Peyer's patch (tissue), 4 donors: ENCODE results near the gene GTF3C1. TPM values are rescaled to one million over a fixed set of nuclear protein-coding genes. Genes with fewer than 3 reads are reported as not detected.

Experiments used
- DNase-seq, 3 donors: peaks; one replicate each; pipeline ENCODE4 v3.0.0-alpha.2; 2017 to 2019
- H3K27ac ChIP-seq, 4 donors: fragments of 200-600 bp; sonication (generic); one replicate each; pipeline ENCODE4 v1.5.1; 2016 to 2019
- H3K27me3 ChIP-seq, 2 donors: fragments of 200-600 bp; sonication (generic); one replicate each; pipeline ENCODE4 v1.5.1; 2019
- H3K36me3 ChIP-seq, 3 donors: fragments of 200-600 bp; sonication (generic); one replicate each; pipeline ENCODE4 v1.5.1; 2016 to 2019
- H3K4me1 ChIP-seq, 4 donors: fragments of 200-600 bp; sonication (generic); one replicate each; pipeline ENCODE4 v1.5.1; 2016 to 2019
- H3K4me3 ChIP-seq, 4 donors: fragments of 200-600 bp; sonication (generic); 1 replicate in 3 of 4; 2 replicates in 1 of 4; pipeline ENCODE4 v1.5.1; 2016 to 2019; ENCODE audit warnings: mild to moderate bottlenecking in 1 of 4
- H3K9me3 ChIP-seq, 4 donors: fragments of 200-600 bp; sonication (generic); one replicate each; pipeline ENCODE4 v1.5.1; 2016 to 2019; ENCODE audit warnings: mild to moderate bottlenecking in 1 of 4
- CTCF ChIP-seq, 6 experiments: fragments of 450-650 bp in 4 of 6; fragments of 200-600 bp in 2 of 6; sonication (generic) in 1 of 6; IDR thresholded peaks; one replicate each; pipeline ENCODE4 v1.5.1; 2017 to 2019; ENCODE audit warnings: antibody characterized with exemption in 6 of 6, mild to moderate bottlenecking in 3 of 6, moderate library complexity in 1 of 6
- POLR2A ChIP-seq, 2 donors: fragments of 450-650 bp; IDR thresholded peaks; one replicate each; pipeline ENCODE4 v1.5.1; 2017; ENCODE audit warnings: antibody characterized with exemption in 2 of 2, mild to moderate bottlenecking in 2 of 2, moderate library complexity in 2 of 2
- total RNA-seq, 4 donors: library from RNA; depleted of rRNA; stranded (reverse); fragments of >200 nt; gene quantifications; one replicate each; pipeline ENCODE4 v1.1.0, GENCODE V29; 2016

GTF3C1 gene
- total RNA-seq, 4 donors from 2014 or later: 49.6 to 80.1 (median 73.0) TPM

- no peaks in the 10 kb centered on the region for H3K27me3 ChIP-seq
- no peaks in the 10 kb centered on the region for H3K36me3 ChIP-seq
- no peaks in the 10 kb centered on the region for H3K4me1 ChIP-seq
- no peak overlapping the region for H3K27ac ChIP-seq
- H3K4me3 ChIP-seq: no peak overlapping the region
- TF ChIP-seq CTCF (IDR thresholded peaks at IDR 0.05) (no peak), POLR2A (IDR thresholded peaks at IDR 0.05) (no peak)
- no peak for DNase-seq
- H3K9me3 ChIP-seq: no peaks in the 10 kb centered on the region
Observed at GRCh38 chr16:27595993-27596392, 46.3 kb upstream of the GTF3C1 start.

GRCh38 chr16:27595475-27595874 lies 45.8 kb upstream of the GTF3C1 start:
- TF ChIP-seq POLR2A (IDR thresholded peaks at IDR 0.05) (no peak), CTCF (IDR thresholded peaks at IDR 0.05) (no peak)
- no peaks in the 10 kb centered on the region for H3K36me3 ChIP-seq
- no peak overlapping the region for H3K27ac ChIP-seq
- H3K27me3 ChIP-seq: no peaks in the 10 kb centered on the region
- no peaks in the 10 kb centered on the region for H3K9me3 ChIP-seq
- H3K4me3 ChIP-seq: no peak overlapping the region
- H3K4me1 ChIP-seq: no peaks in the 10 kb centered on the region
- no peak for DNase-seq

GRCh38 chr16:27591837-27592236 lies 42.1 kb upstream of the GTF3C1 start:
- Histone ChIP-seq H3K9me3 (no peaks in the 10 kb centered on the region), H3K27ac (no peak overlapping the region), H3K4me1 (no peaks in the 10 kb centered on the region), H3K27me3 (no peaks in the 10 kb centered on the region), H3K36me3 (no peaks in the 10 kb centered on the region), H3K4me3 (no peak overlapping the region)
- no peak for TF ChIP-seq POLR2A (IDR thresholded peaks at IDR 0.05)
- no peak for TF ChIP-seq CTCF (IDR thresholded peaks at IDR 0.05)
- no peak for DNase-seq

GRCh38 chr16:27588057-27588456 lies 38.3 kb upstream of the GTF3C1 start:
- Histone ChIP-seq H3K4me1 (no peaks in the 10 kb centered on the region), H3K9me3 (no peaks in the 10 kb centered on the region), H3K36me3 (peaks cover 0 to 9% (median 0%) of the 10 kb centered on the region in 3 donors), H3K27me3 (no peaks in the 10 kb centered on the region), H3K4me3 (no peak overlapping the region), H3K27ac (no peak overlapping the region)
- TF ChIP-seq CTCF (IDR thresholded peaks at IDR 0.05) (no peak), POLR2A (IDR thresholded peaks at IDR 0.05) (no peak)
- no peak for DNase-seq

GRCh38 chr16:27586711-27587110 lies 37.0 kb upstream of the GTF3C1 start:
- TF ChIP-seq POLR2A (IDR thresholded peaks at IDR 0.05) (no peak), CTCF (IDR thresholded peaks at IDR 0.05) (no peak)
- no peaks in the 10 kb centered on the region for H3K4me1 ChIP-seq
- no peak overlapping the region for H3K27ac ChIP-seq
- H3K4me3 ChIP-seq: no peak overlapping the region
- DNase-seq: no peak
- no peaks in the 10 kb centered on the region for H3K9me3 ChIP-seq
- peaks cover 0 to 13% (median 0%) of the 10 kb centered on the region in 3 donors for H3K36me3 ChIP-seq
- H3K27me3 ChIP-seq: no peaks in the 10 kb centered on the region

- TF ChIP-seq CTCF (IDR thresholded peaks at IDR 0.05) (no peak), POLR2A (IDR thresholded peaks at IDR 0.05) (no peak)
- peaks cover 0 to 13% (median 0%) of the 10 kb centered on the region in 3 donors for H3K36me3 ChIP-seq
- no peaks in the 10 kb centered on the region for H3K9me3 ChIP-seq
- DNase-seq: no peak
- no peak overlapping the region for H3K27ac ChIP-seq
- no peaks in the 10 kb centered on the region for H3K27me3 ChIP-seq
- H3K4me3 ChIP-seq: no peak overlapping the region
- H3K4me1 ChIP-seq: no peaks in the 10 kb centered on the region
Observed at GRCh38 chr16:27585200-27585599, 35.5 kb upstream of the GTF3C1 start.
